C4-2B (cell line): Measurements from ENCODE around the gene LOXL3.

Experiments
- ZFX ChIP-seq: fragments of 450-650 bp; IDR thresholded peaks from 2 replicates; pipeline ENCODE4 v1.6.1; 2017
- TF ChIP-seq, protein P1 (sequence below): fragments of 450-650 bp; conservative IDR thresholded peaks from 2 replicates; pipeline ENCODE4 v1.5.1; 2017; ENCODE audit warnings: mild to moderate bottlenecking

- TF ChIP-seq, protein P1, sequence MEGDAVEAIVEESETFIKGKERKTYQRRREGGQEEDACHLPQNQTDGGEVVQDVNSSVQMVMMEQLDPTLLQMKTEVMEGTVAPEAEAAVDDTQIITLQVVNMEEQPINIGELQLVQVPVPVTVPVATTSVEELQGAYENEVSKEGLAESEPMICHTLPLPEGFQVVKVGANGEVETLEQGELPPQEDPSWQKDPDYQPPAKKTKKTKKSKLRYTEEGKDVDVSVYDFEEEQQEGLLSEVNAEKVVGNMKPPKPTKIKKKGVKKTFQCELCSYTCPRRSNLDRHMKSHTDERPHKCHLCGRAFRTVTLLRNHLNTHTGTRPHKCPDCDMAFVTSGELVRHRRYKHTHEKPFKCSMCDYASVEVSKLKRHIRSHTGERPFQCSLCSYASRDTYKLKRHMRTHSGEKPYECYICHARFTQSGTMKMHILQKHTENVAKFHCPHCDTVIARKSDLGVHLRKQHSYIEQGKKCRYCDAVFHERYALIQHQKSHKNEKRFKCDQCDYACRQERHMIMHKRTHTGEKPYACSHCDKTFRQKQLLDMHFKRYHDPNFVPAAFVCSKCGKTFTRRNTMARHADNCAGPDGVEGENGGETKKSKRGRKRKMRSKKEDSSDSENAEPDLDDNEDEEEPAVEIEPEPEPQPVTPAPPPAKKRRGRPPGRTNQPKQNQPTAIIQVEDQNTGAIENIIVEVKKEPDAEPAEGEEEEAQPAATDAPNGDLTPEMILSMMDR = no peak
- TF ChIP-seq ZFX = no peak
These were observed 60.2 kb downstream of the LOXL3 start for GRCh38 chr2:74493546-74493945.
